Measurements from ENCODE around the gene IRAK1. TPM values are rescaled to one million over a fixed set of nuclear protein-coding genes. Genes with fewer than 3 reads are reported as not detected.

Gene IRAK1
- total and polyA plus RNA-seq, 2 donors (not counting 3 experiments of a cell fraction or from before 2014, with no cell fraction given), result 63.6 to 138 TPM

GRCh38 chrX:154049209-154050112 is 29.8 kb upstream of the IRAK1 start:
- dilution Hi-C loops (cut with MboI; ENCODE audit: extremely low pct_ligation_motif_present, low sequenced_read_pairs), result no loop called here
- Histone ChIP-seq H3K4me2 (ENCODE audit: insufficient read depth, low read length) (no peak overlapping the region), H2AFZ (ENCODE audit: low read depth, low read length) (no peak overlapping the region), H3K4me3 (replicated peaks in 1 of 3; ENCODE audit: insufficient read depth in 1 of 3, low read depth in 1 of 3, low read length in 3 of 3) (no peak overlapping the region), H3K27me3 (ENCODE audit: control insufficient read depth in 2 of 2, insufficient read depth in 2 of 2, low read length in 2 of 2) (no peaks in the 10 kb centered on the region), H3K36me3 (ENCODE audit: control insufficient read depth in 2 of 2, extremely low read depth in 1 of 2, insufficient read depth in 2 of 2, low read length in 2 of 2) (no peaks in the 10 kb centered on the region), H3K9me3 (replicated peaks; ENCODE audit: control insufficient read depth, insufficient read depth, low read length) (no peaks in the 10 kb centered on the region), H3K9ac (replicated peaks; ENCODE audit: extremely low read depth, insufficient read depth, low read length) (no peak overlapping the region), H3K27ac (ENCODE audit: insufficient read depth, low read depth, low read length) (no peak overlapping the region), H3K79me2 (ENCODE audit: control insufficient read depth, insufficient read depth, low read length) (peaks cover 34% of the 10 kb centered on the region), H4K20me1 (replicated peaks; ENCODE audit: control insufficient read depth, extremely low read depth, insufficient read depth, low read length) (no peaks in the 10 kb centered on the region), H3K4me1 (ENCODE audit: control insufficient read depth, extremely low read depth, insufficient read depth, low read length) (peaks cover 24% of the 10 kb centered on the region), H3K9me1 (replicated peaks; ENCODE audit: control insufficient read depth, extremely low read depth, insufficient read depth, low read length) (no peaks in the 10 kb centered on the region)
- FAIRE-seq (no peak), DNase-seq (ENCODE audit: low read depth, low spot score) (no peak)
- ChIA-PET CTCF (interaction anchor here (1.7 kb wide), 1 partner anchor 36 kb away, joined by 11 read pairs; no protein-coding TSS in a partner anchor), POLR2A (no interaction called here)
- no TSS peak for BruUV-seq (replicated peaks)
- intact Hi-C loops (cut with micrococcal nuclease), result loop anchor here (10.0 kb wide), 1 partner anchor 285 kb away; the partner anchor contains the start of gene PLXNB3
- TF ChIP-seq EZH2 (IDR thresholded peaks at IDR 0.05; ENCODE audit: borderline replicate concordance, low read depth, low read length, severe bottlenecking), result no peak
- TF ChIP-seq JUN (IDR thresholded peaks at IDR 0.05; ENCODE audit: borderline replicate concordance, insufficient read depth, insufficient read length, low read depth), result no peak
- TF ChIP-seq FOS (IDR thresholded peaks at IDR 0.05; ENCODE audit: borderline replicate concordance, insufficient read depth, low read length), result no peak
- no peak for TF ChIP-seq POLR2A (IDR thresholded peaks at IDR 0.05; ENCODE audit: low read depth, low read length)
- TF ChIP-seq GATA2 (IDR thresholded peaks at IDR 0.05; ENCODE audit: insufficient read depth, insufficient read length, low read depth, low read length), result no peak
- TF ChIP-seq POLR2AphosphoS5 (IDR thresholded peaks at IDR 0.05; ENCODE audit: insufficient read depth, low read depth, low read length), result no peak
- no peak for TF ChIP-seq CTCF (IDR thresholded peaks at IDR 0.05; ENCODE audit: extremely low read depth in 1 of 2, insufficient read depth in 1 of 2, low read depth in 1 of 2, low read length in 2 of 2)
- TF ChIP-seq, protein P1, sequence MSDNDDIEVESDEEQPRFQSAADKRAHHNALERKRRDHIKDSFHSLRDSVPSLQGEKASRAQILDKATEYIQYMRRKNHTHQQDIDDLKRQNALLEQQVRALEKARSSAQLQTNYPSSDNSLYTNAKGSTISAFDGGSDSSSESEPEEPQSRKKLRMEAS (IDR thresholded peaks at IDR 0.05; ENCODE audit: insufficient read depth, insufficient read length), result no peak
- no peak for TF ChIP-seq MYC (IDR thresholded peaks at IDR 0.05; ENCODE audit: low read depth, low read length)

Measured in endothelial cell of umbilical vein (primary cell).